Activated T-cell treated with anti-CD3 and anti-CD28 coated beads for 48 hours (primary cell): ENCODE measurements around the gene AQP9.

Experiments
- DNase-seq: peaks from one replicate; pipeline ENCODE4 v3.0.0-alpha.2; 2020; ENCODE audit warnings: low read depth

Gene AQP9

GRCh38 chr15:58227706-58228543 is 89.7 kb downstream of the AQP9 start:
- DNase-seq: peak; percentile 57

- no peak for DNase-seq
These were observed 90.5 kb downstream of the AQP9 start for GRCh38 chr15:58228718-58229117.

- no peak for DNase-seq
These were observed 91.2 kb downstream of the AQP9 start for GRCh38 chr15:58229297-58229768.

GRCh38 chr15:58232281-58233065 is 94.3 kb downstream of the AQP9 start:
- no peak for DNase-seq

GRCh38 chr15:58233341-58233740 is 95.2 kb downstream of the AQP9 start:
- no peak for DNase-seq
